Neural crest cell (in vitro differentiated cells): Measurements from ENCODE around the gene TWSG1. TPM values are rescaled to one million over a fixed set of nuclear protein-coding genes. Genes with fewer than 3 reads are reported as not detected.

Experiments
- DNase-seq: peaks from one replicate; pipeline ENCODE4 v3.0.0; 2021; ENCODE audit warnings: low read depth, mixed read lengths, low spot score
- H3K27ac Mint-ChIP-seq: one replicate; pipeline ENCODE4 v1.8.0; 2021; ENCODE audit warnings: mild to moderate bottlenecking, mixed read lengths; ENCODE audit not compliant: unreplicated experiment
- H3K27me3 Mint-ChIP-seq: 2 replicates; pipeline ENCODE4 v1.8.0; 2021; ENCODE audit warnings: low read depth, mild to moderate bottlenecking, mixed read lengths
- H3K36me3 Mint-ChIP-seq: 2 replicates; pipeline ENCODE4 v1.8.0; 2021; ENCODE audit warnings: low read depth, mild to moderate bottlenecking, mixed read lengths
- H3K4me1 Mint-ChIP-seq: 2 replicates; pipeline ENCODE4 v1.8.0; 2021; ENCODE audit warnings: mixed read lengths
- H3K4me3 Mint-ChIP-seq: one replicate; pipeline ENCODE4 v1.8.0; 2021; ENCODE audit warnings: mild to moderate bottlenecking, mixed read lengths
- H3K9me3 Mint-ChIP-seq: 2 replicates; pipeline ENCODE4 v1.8.0; 2021; ENCODE audit warnings: mixed read lengths
- total RNA-seq: library from RNA; stranded (reverse); gene quantifications from 2 replicates; pipeline ENCODE4 v1.2.1, GENCODE V29; 2021
- TF ChIP-seq, protein P1 (sequence below): fragments of 200-600 bp; sonication (generic); conservative IDR thresholded peaks from 2 replicates; pipeline ENCODE4 v1.5.0; 2021; ENCODE audit warnings: antibody characterized with exemption, mild to moderate bottlenecking

TWSG1 gene
- total RNA-seq, 1 donor from 2014 or later = 50.4 TPM

DNA sequence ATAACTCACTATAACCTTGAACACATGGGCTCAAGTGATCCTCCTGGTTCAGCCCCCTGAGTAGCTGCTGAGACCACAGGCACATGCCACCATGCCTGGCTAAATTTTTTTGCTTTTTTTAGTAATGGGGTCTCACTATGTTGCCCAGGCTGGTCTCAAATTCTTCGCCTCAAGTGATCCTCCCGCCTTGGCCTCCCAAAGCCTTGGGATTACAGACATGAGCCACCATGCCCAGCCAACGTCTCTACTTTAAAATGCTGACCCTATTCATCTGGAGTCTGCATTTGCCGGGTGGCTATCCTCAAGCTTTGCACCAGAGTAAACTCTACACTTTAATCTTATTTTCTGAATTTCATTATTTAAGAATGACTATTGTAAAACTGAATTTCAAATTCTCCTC, 103.1 kb downstream of the TWSG1 start:
- Mint-ChIP-seq H3K4me1 (peaks cover 38% of the 10 kb centered on the region), H3K27me3 (no peaks in the 10 kb centered on the region), H3K9me3 (peaks cover 2% of the 10 kb centered on the region), H3K27ac (no peak overlapping the region), H3K36me3 (no peaks in the 10 kb centered on the region), H3K4me3 (no peak overlapping the region)
- TF ChIP-seq, protein P1, sequence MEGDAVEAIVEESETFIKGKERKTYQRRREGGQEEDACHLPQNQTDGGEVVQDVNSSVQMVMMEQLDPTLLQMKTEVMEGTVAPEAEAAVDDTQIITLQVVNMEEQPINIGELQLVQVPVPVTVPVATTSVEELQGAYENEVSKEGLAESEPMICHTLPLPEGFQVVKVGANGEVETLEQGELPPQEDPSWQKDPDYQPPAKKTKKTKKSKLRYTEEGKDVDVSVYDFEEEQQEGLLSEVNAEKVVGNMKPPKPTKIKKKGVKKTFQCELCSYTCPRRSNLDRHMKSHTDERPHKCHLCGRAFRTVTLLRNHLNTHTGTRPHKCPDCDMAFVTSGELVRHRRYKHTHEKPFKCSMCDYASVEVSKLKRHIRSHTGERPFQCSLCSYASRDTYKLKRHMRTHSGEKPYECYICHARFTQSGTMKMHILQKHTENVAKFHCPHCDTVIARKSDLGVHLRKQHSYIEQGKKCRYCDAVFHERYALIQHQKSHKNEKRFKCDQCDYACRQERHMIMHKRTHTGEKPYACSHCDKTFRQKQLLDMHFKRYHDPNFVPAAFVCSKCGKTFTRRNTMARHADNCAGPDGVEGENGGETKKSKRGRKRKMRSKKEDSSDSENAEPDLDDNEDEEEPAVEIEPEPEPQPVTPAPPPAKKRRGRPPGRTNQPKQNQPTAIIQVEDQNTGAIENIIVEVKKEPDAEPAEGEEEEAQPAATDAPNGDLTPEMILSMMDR = no peak
- no peak for DNase-seq

DNA sequence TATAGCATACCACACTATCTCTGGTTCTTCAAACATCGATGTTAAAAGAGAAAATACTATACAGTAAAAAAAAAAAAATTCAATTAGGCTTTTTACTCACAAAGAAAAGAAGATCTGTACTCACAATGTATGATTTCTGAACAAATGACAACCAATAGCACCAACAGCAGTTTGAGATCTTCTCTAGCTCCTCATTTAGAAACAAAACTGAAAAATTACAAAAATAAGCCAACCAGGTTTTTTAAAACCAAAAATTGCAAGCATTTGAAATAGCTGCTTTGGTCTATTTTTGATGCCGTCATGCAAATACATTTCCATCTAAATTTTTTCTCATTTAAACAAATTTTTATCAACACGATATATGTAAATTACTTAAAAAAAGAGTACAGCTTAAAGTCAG, 106.5 kb downstream of the TWSG1 start:
- Mint-ChIP-seq H3K27me3 (no peaks in the 10 kb centered on the region), H3K4me3 (no peak overlapping the region), H3K36me3 (no peaks in the 10 kb centered on the region), H3K9me3 (no peaks in the 10 kb centered on the region), H3K4me1 (peaks cover 16% of the 10 kb centered on the region), H3K27ac (no peak overlapping the region)
- TF ChIP-seq, protein P1 = no peak
- no peak for DNase-seq

DNA sequence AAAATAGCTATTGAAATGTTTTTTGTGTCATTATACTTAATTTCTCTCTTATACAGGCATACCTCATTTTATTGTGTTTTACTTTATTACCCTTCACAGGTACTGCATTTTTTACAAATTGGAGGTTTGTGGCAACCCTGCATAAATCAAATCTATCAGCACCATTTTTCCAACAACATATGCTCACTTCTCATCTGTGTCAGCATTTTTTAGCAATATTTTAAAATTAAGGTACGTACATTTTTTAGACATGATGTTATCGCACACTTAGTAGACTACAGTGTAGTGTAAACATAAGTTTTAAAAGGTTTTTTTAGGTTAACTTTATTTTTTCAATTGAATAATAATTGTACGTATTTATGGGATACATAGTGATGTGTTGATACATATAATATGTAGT, 110.0 kb downstream of the TWSG1 start:
- Mint-ChIP-seq H3K27me3 (no peaks in the 10 kb centered on the region), H3K4me1 (no peaks in the 10 kb centered on the region), H3K9me3 (peaks cover 6% of the 10 kb centered on the region), H3K27ac (no peak overlapping the region), H3K36me3 (no peaks in the 10 kb centered on the region), H3K4me3 (no peak overlapping the region)
- DNase-seq = no peak
- TF ChIP-seq, protein P1 = no peak

DNA sequence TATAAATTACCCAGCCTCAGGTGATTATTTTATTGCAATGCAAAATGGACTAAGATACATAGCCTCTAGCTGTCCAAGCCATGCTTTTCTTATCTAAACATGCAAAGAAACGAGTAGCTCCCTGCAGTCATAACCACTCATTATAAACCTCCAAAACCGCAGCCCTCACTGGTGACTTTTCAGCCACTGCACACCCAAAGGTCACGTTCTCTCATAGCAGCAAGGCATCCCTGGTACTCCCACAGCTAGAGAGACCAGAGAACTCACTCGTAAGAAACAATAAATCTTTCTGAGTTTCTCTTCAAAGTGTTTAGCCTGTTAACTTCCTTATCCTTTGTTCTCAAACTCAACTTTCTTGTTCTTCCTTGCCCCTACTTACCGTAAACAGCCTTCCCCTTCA, 112.3 kb downstream of the TWSG1 start:
- H3K4me3 Mint-ChIP-seq = no peak overlapping the region
- H3K27ac Mint-ChIP-seq = no peak overlapping the region
- H3K9me3 Mint-ChIP-seq = peaks cover 6% of the 10 kb centered on the region
- no peaks in the 10 kb centered on the region for H3K4me1 Mint-ChIP-seq
- DNase-seq = no peak
- H3K36me3 Mint-ChIP-seq = no peaks in the 10 kb centered on the region
- TF ChIP-seq, protein P1 = no peak
- no peaks in the 10 kb centered on the region for H3K27me3 Mint-ChIP-seq

DNA sequence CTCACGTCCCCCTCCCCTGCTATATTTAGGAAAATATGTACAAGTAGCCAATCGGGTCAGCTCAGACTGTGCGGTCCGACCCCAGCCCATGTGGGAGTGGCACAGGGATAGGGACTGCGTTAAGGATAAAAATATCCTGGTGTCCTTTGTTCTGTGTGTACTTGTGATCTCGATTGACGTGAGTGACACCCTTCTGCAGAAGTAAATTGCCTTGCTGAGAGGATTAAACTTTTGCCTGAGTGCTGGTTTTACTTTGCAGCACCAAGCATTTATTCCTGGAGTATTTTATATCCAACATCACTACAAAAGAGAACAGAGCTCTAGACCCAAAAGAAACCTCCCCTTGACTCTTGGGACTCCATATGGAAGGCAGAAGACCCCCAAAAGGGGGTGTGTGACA, 112.8 kb downstream of the TWSG1 start:
- Mint-ChIP-seq H3K36me3 (no peaks in the 10 kb centered on the region), H3K27me3 (no peaks in the 10 kb centered on the region)

More for the DNA sequence above, 112.8 kb downstream of the TWSG1 start:
- peaks cover 6% of the 10 kb centered on the region for H3K9me3 Mint-ChIP-seq
- no peak overlapping the region for H3K27ac Mint-ChIP-seq
- no peak for DNase-seq
- TF ChIP-seq, protein P1 = no peak
- H3K4me3 Mint-ChIP-seq = no peak overlapping the region
- H3K4me1 Mint-ChIP-seq = no peaks in the 10 kb centered on the region
